NCI-H1048 (cell line): ENCODE measurements around the gene AEN.

ENCODE experiments used
- DNase-seq: peaks from one replicate; lab custom pipeline; 2025; lab: John Stamatoyannopoulos, UW

AEN gene

DNA sequence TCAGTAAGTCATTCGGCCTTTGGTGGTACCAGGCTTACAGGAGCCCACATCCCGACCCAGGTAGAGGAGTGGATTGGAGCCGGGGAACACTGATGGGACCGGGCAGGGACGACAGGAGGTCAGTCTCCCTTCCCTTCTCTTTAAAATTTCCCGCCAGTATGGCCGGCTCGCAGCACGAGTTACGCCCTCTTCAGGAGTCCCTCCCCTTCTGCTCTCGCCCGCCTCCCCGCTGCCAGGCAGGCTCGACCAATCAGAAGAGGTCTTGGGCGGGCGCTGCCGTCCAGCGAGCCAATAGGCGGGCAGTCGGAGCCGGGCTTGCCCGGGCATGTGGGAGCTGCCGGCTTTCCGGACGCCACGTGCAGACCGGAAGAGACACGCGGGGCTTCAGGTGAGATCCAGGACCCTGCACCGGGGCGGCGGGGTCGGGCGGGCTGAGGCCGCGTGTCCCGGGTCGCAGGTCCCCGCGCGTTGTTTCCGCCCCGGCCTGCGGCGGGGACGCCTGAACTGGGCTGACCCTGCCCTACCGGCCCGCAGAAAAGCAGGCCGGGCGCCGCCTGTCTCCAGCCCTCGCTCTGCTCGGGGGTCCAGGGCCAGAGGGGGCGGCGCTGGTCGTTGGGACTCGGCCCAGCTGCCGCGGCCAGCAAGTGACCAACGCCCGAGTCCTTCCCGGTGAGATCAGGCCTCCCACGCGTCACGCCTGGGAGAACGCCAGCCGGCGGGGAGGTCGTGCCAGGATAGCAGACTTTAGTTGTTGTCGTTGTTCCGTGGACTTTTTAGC lies at the start of gene AEN:
Gene AEN (plus strand): TSS at position 346 of the 778 bp plus-strand sequence. CDS start 4,870 bp downstream, outside the sequence.
- DNase-seq = peak; percentile 74

DNA sequence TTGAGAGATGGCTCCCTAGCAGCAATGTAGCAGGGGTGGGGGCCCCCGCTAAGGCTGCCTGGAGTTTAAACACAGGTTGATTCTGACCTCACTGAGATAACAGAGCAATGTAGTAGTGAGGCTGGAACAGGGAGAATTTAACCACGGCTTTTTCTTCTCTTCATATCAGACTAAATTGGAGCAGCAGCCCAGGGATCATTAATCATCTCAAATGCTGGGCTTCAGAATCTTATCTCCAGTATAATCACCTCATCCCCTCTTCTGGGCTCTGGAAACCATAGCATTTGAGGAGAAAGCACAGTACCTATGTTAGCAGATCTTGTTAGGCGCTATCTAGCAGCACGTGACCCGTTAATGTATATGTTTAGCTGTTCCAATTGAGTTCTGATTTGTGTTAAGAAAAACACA lies 49.3 kb upstream of the AEN start:
- no peak for DNase-seq

- DNase-seq = no peak
Measured at GRCh38 chr15:88574077-88574476, 47.1 kb upstream of the AEN start.

GRCh38 chr15:88574655-88575054 lies 46.5 kb upstream of the AEN start:
- no peak for DNase-seq

DNA sequence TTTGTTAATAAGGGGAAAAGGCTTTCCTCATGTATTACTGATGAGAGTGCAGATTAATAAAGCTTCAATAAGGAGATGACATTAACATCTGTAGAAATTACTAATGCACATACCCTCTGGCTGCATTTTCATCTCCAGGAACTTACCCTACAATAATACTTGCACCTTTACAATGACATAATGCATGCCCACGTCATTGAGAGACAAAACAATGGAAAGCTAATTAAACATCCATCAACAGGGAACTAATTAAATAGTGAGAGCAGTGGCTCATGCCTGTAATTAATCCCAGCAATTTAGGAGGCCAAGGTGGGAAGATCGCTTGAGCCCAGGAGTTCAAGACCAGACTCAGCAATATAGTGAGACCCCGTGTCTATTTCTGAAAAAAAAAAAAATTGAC lies 41.8 kb upstream of the AEN start:
- no peak for DNase-seq

DNA sequence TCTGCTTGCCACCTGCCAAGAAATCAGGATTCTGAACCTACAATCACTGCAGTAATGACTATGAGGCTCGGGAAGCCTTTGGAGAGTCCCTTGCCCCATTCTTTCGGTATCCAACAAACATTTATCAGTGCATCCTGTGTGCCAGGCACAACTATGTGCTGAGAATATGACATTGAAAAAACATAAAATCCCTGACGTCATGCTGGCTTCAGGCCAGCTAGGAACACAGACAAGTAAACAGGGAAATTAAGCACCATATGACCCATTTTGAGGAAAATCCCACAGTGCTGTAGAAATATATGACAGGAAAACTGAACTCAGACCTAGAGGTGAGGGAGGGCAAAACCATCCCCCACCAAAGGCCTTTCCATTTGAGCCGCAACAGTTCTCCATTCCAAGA lies 40.6 kb upstream of the AEN start:
- no peak for DNase-seq

- no peak for DNase-seq
Measured at GRCh38 chr15:88586401-88587162, 34.6 kb upstream of the AEN start.

DNA sequence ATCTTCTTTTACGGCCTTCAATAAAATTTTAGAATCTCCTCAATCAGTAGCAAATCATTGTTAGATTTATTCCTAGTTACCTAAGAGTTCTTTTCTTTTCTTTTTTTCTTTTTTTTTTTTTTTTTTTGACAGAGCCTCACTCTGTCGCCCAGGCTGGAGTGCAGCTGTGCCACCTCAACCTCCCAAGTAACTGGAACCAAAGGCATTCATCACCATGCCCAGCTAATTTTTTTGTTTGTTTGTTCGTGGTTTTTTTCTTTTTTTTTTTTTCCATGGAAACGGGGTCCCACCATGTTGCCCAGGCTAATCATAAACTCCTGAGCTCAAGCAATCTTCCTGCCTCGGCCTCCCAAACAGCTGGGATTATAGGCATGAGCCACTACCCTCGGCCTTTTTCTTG lies 30.4 kb upstream of the AEN start:
- no peak for DNase-seq

- DNase-seq = no peak
Measured at GRCh38 chr15:88591384-88591783, 29.8 kb upstream of the AEN start.

- no peak for DNase-seq
Measured at GRCh38 chr15:88603885-88604284, 17.3 kb upstream of the AEN start.

GRCh38 chr15:88604381-88605188 lies 16.6 kb upstream of the AEN start:
- DNase-seq = no peak

- DNase-seq = no peak
Measured at GRCh38 chr15:88605189-88606069, 15.7 kb upstream of the AEN start.

GRCh38 chr15:88606070-88606794 lies 14.9 kb upstream of the AEN start:
- DNase-seq = no peak

GRCh38 chr15:88607951-88608350 lies 13.2 kb upstream of the AEN start:
- no peak for DNase-seq

GRCh38 chr15:88608607-88609181 lies 12.4 kb upstream of the AEN start:
- no peak for DNase-seq

GRCh38 chr15:88609344-88610090 lies 11.6 kb upstream of the AEN start:
- no peak for DNase-seq

DNA sequence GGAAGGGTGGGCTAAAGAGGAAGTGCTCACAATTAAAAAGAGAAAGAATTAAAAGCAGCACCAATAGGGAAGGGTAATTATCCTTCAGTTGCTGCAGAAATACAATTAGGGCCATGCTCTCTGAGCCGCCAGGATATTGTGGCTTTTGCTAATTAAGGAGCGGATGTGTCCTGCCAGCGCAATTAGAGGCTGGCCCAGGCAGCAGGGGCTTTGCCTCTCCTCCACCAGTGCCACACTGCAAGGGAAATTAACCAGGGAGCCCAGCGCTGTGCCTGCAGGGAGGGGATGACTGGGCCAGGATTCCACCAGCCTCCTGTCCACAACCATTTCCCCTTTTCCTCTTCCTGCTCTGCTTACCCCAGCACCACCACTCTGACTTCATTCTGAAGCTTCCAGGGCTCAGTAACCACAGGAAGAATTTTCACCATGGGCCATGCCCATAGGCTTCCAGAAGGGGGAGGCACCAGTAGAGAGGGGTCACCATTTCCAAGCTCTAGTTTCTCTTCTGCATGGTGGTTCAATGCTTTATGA lies 10.4 kb upstream of the AEN start:
- no peak for DNase-seq

- no peak for DNase-seq
Measured at GRCh38 chr15:88612186-88612796, 8.8 kb upstream of the AEN start.
